AG04449 (cell line): ENCODE results near the gene FHIP2A.
A peak's percentile ranks its signal among the peaks of the same experiment; 100 is the strongest.
"Not testable (repeated sequence)": the region's sequence is repeated elsewhere in the genome, so short reads cannot be mapped to it uniquely, and the experiment has no call there.

Experiments used
- CTCF ChIA-PET: fragments of 350-600 bp; formaldehyde crosslinking; extraction: SDS; loops from one replicate; lab custom pipeline; 2021; ENCODE audit warnings: antibody characterized with exemption; lab: Yijun Ruan, JAX
- POLR2A ChIA-PET: fragments of 400-600, 350-600 bp; formaldehyde crosslinking; extraction: SDS; loops from one replicate; lab custom pipeline; 2020; ENCODE audit warnings: antibody characterized with exemption, inconsistent platforms; lab: Yijun Ruan, JAX
- DNase-seq: peaks from one replicate; pipeline ENCODE4 v3.0.0-alpha.2; 2010; ENCODE audit warnings: low read depth, low spot score
- H3K4me3 ChIP-seq: 2 replicates; pipeline ENCODE4 v1.5.1; 2011; ENCODE audit warnings: low read depth, mild to moderate bottlenecking, control low read depth, low read length
- CTCF ChIP-seq: IDR thresholded peaks from one replicate; pipeline ENCODE4 v1.5.1; 2011; ENCODE audit warnings: mild to moderate bottlenecking, moderate library complexity, low read length, control low read depth, inconsistent platforms; ENCODE audit not compliant: insufficient read depth; ENCODE audit errors: missing control alignments

FHIP2A gene

GRCh38 chr10:114779803-114780576, 41.6 kb upstream of the FHIP2A start:
- CTCF ChIA-PET: interaction anchor here (0.8 to 1.6 kb wide), 3 partner anchors 21 to 308 kb away, joined by 3 to 8 read pairs (median 4); no protein-coding TSS in a partner anchor
- peak; percentile 67 for DNase-seq
- no peak for TF ChIP-seq CTCF
- POLR2A ChIA-PET: no interaction called here
- H3K4me3 ChIP-seq: no peak overlapping the region

GRCh38 chr10:114780577-114781184, 40.9 kb upstream of the FHIP2A start:
- ChIA-PET POLR2A (no interaction called here), CTCF (interaction anchor here (0.8 to 2.1 kb wide), 4 partner anchors 21 to 309 kb away, joined by 3 to 8 read pairs (median 6); no protein-coding TSS in a partner anchor)
- TF ChIP-seq CTCF: no peak
- no peak for DNase-seq
- no peak overlapping the region for H3K4me3 ChIP-seq

GRCh38 chr10:114782666-114783065, 38.9 kb upstream of the FHIP2A start:
- CTCF ChIA-PET: interaction anchor here (1.0 to 5.6 kb wide), 6 partner anchors 17 to 313 kb away, joined by 3 to 121 read pairs (median 8); partner anchors contain the start of gene FHIP2A
- POLR2A ChIA-PET: no interaction called here

GRCh38 chr10:114783686-114784085, 37.9 kb upstream of the FHIP2A start:
- ChIA-PET POLR2A (no interaction called here), CTCF (interaction anchor here (1.8 to 5.6 kb wide), 6 partner anchors 38 to 480 kb away, joined by 4 to 121 read pairs (median 11); partner anchors contain the start of gene FHIP2A)
- no peak overlapping the region for H3K4me3 ChIP-seq
- DNase-seq: no peak
- no peak for TF ChIP-seq CTCF

More at GRCh38 chr10:114782666-114783065, 38.9 kb upstream of the FHIP2A start:
- no peak for DNase-seq
- no peak overlapping the region for H3K4me3 ChIP-seq
- TF ChIP-seq CTCF: no peak

GRCh38 chr10:114786492-114786891, 35.1 kb upstream of the FHIP2A start:
- H3K4me3 ChIP-seq, POLR2A ChIA-PET, DNase-seq: not testable (repeated sequence)
- CTCF ChIA-PET: interaction anchor here (0.6 to 5.6 kb wide), 48 partner anchors 8 to 483 kb away, joined by 3 to 121 read pairs (median 4); partner anchors contain the start of genes ABLIM1 and FHIP2A
- peak; percentile 39 for TF ChIP-seq CTCF

GRCh38 chr10:114787131-114787530, 34.4 kb upstream of the FHIP2A start:
- H3K4me3 ChIP-seq, POLR2A ChIA-PET, DNase-seq: not testable (repeated sequence)
- CTCF ChIA-PET: interaction anchor here (0.6 to 5.6 kb wide), 20 partner anchors 8 to 480 kb away, joined by 3 to 121 read pairs (median 4); no protein-coding TSS in a partner anchor
